D721Med (cell line): ENCODE results near the gene EAF1.

Source experiments
- DNase-seq: peaks from one replicate; pipeline ENCODE4 v3.0.0; 2011; ENCODE audit warnings: low spot score; ENCODE audit not compliant: insufficient read length
- FAIRE-seq: peaks from 2 replicates; lab custom pipeline; 2011; peaks lifted over from hg19 to GRCh38; lab: Jason Lieb, UNC
- TF ChIP-seq, protein P1 (sequence below): IDR thresholded peaks from 2 replicates; pipeline ENCODE4 v1.5.1; 2012; ENCODE audit warnings: mild to moderate bottlenecking, control low read depth; ENCODE audit not compliant: insufficient read depth; ENCODE audit errors: missing control alignments

EAF1 gene

DNA sequence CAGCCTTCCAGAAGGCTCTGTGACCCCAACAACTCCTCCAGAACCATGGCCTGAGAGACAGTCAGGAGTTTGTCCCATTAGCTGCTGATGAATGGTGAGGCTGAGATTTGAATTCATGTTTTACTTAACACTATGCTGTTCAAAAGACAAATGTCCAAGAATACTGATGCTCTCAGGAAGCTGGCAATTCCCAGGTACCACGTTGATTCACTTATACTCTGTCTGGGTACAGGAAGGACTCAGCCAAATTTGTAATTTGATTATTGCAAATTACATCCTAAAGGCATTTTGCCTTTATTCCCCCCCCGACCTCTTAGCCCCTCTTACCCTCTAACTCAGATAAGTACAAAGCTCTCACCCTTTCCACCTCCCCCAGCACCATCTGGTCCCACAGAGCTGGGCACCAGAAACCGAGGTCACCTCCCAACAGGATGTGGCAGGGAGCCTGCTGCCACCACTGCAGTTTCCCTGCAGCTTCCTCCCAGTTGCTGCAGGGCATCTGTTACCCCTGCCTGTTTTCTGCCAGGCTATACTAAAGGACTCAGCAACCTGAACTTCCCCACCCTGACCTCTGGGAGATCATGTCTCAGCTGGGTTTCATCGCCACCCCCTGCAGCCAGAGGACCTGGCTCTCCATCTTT lies 33.6 kb downstream of the EAF1 start:
- TF ChIP-seq, protein P1, sequence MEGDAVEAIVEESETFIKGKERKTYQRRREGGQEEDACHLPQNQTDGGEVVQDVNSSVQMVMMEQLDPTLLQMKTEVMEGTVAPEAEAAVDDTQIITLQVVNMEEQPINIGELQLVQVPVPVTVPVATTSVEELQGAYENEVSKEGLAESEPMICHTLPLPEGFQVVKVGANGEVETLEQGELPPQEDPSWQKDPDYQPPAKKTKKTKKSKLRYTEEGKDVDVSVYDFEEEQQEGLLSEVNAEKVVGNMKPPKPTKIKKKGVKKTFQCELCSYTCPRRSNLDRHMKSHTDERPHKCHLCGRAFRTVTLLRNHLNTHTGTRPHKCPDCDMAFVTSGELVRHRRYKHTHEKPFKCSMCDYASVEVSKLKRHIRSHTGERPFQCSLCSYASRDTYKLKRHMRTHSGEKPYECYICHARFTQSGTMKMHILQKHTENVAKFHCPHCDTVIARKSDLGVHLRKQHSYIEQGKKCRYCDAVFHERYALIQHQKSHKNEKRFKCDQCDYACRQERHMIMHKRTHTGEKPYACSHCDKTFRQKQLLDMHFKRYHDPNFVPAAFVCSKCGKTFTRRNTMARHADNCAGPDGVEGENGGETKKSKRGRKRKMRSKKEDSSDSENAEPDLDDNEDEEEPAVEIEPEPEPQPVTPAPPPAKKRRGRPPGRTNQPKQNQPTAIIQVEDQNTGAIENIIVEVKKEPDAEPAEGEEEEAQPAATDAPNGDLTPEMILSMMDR: no peak
- DNase-seq (no peak), FAIRE-seq (no peak)

DNA sequence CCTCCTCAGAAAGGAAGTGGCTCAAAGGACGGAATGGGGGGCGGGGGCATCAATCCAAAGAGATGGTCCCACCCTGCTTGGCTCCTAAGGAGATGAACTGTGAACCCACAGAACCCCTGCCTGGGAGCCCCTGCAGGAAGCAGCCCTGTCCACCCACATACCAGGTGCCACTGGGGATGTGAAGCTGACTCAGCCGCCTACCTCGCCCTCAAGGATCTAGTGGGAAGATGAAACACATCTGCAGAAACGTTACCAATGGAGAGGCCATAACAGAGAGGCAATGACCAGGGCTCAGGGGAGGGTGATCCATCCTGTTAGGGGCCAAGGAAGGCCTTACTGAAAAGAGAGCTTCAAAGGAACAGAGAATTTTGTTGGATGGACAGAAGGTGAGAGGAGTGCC lies 35.1 kb downstream of the EAF1 start:
- DNase-seq: no peak
- no peak for FAIRE-seq
- TF ChIP-seq, protein P1: no peak

DNA sequence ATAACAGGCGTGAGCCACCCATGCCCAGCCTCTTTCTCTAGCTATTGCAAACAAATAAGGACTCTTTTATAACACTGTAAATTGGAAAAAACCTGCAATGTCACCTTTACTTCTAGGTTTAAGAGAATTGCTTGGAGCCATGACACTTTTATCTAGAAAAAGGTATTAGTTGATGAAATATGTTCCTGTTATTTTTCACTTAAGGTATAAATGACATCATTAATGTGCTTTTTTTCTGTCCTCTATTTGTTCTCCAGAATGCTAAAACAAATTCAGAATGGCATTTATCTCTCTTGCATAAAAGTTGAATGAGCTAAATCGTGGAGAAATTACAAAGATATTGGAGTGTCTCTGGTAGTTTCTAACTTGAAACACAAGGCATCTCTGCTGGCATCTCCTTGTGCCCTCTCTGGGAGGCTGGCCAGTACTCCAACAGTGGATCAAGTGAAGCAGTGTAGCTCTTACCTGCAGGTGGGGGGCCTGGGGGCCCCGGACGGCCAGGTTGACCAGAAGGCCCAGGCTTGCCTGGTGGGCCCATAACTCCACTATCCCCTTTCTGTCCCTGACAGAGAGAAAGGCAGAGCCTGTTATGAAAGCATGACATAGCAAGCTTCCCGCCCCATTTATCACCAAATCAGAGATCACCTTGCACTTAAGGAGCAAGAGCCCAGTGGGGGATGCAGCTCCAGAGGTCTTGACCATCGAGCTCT lies 38.6 kb downstream of the EAF1 start:
- TF ChIP-seq, protein P1: no peak
- no peak for FAIRE-seq
- no peak for DNase-seq

DNA sequence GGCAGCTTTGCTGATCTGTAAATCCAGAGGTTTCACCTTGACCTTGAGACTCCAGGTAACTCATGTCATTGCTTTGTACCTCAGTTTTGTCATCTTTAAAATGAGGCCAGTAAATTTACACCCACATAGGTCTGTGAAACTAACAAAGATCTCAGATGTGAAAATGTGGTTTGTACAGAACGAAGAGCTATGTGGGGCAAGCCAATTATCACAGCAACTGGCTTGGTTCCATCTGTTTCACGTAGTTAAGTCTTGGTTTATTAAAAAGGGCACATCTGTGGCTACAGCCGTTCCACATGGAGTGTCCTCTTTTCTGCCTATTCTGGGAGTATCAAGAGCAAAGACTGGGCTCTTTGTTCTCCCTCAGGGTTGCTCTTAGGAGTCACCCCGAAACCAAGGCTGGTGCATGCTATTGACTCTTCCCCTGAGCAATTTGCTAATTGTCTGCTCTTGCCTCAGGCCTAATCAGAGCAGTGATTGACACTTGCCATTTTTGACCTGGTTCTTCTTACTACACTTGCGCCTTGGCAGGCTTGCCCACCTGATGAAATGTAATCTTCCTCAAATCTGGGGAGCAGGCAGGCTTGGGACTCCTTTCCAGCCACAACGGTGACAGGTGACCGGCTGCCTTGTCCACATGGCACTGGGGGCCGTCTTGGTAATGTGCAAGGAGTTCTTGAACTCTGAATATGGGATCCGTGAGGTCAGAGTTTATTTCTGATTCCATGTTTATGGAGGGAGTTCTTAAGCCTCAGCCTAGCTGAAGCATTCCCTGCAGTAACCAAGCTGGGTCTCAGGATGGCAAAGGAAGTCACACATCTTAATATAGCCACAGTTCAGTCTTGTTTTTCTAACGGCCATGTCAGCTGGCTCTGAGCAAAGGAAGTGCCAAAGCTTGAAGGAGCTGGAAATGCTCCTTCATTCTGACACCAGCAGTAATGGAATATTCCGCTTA lies 40.1 kb downstream of the EAF1 start:
- TF ChIP-seq, protein P1: no peak
- FAIRE-seq (no peak), DNase-seq (no peak)

DNA sequence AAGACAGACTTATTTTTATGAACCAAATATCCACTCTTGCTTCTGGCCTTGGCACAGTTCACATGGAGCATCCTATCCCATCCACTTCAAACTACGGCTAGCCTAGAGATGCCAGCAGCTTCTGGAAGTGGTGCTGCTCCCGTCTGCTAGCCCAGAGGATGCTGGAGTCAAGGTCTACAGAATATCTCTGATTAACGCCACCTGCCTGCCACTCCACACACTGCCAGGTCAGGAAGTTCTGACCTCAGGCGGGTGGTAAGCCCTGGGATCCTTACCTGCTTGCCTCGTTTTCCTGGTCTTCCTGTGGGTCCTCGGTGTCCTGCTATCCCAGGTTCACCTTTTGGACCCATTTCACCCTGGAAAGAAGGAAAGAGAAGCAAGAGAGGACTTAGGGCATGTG lies 42.9 kb downstream of the EAF1 start:
- DNase-seq: no peak
- FAIRE-seq: no peak
- TF ChIP-seq, protein P1: no peak

DNA sequence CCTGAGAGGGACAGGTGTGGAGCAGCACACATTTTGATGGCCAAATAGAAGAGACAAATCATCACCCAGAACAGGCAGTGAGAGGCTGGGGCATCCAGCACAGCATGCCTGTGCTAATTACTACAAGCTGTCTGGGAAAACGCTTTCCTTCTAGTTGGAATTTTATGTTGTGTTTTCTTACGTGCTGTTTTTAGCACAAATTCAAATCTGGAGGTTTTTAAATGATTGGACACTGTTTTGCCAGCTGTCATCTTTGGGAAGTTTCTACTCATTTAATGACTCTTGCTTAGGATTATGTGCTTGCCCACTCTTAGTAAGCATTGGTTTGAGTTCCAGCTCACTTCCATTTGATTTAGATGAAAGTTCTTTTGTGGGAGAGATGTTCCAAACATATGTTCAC lies 43.5 kb downstream of the EAF1 start:
- TF ChIP-seq, protein P1: no peak
- DNase-seq: no peak
- no peak for FAIRE-seq
